ENCODE data around the gene KHDC4. TPM values are rescaled to one million over a fixed set of nuclear protein-coding genes. Genes with fewer than 3 reads are reported as not detected.

Gene KHDC4
- polyA plus RNA-seq, 1 of the 3 experiments (the other 2 are of a cell fraction): 43.1 TPM

DNA sequence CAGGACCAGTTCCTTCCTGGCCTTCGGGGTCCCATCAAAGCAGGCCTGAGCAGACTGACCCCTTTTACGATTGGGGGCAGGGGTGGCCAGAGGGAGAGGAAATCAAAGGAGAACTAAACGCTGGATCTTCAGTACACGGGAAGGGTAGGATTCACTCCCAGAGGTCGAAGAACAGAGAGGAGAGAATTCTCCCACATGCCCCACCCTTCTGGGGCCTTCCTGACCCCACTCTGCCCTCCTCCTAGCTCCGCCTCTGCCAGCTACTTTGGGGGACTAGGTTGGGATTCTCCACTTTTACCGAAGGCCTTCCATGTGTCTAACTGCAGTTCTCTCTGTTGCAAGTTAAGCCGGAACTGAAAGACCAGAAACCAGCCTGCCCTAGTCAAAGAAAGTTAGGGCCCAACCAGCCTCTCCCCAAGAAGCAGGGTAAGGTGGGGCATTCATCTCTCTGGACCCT lies 44.8 kb upstream of the KHDC4 start:
- Histone ChIP-seq H3K4me3 (ENCODE audit: low read depth in 2 of 2, low read length in 1 of 2) (peak overlapping the region; percentile 88 to 91), H3K27ac (ENCODE audit: low read depth in 2 of 2, low read length in 1 of 2) (peak overlapping the region; percentile 87 to 93), H3K4me2 (peak overlapping the region; percentile 88), H3K4me1 (ENCODE audit: control insufficient read depth in 1 of 2, insufficient read depth in 2 of 2, low read depth in 1 of 2, low read length in 1 of 2) (peaks cover 42 to 61% of the 10 kb centered on the region in 2 experiments), H3K9me3 (no peaks in the 10 kb centered on the region), H3K36me3 (replicated peaks in 1 of 2; ENCODE audit: control insufficient read depth in 1 of 2, insufficient read depth in 2 of 2, low read length in 1 of 2) (no peaks in the 10 kb centered on the region), H3K79me2 (ENCODE audit: insufficient read depth) (peaks cover 85% of the 10 kb centered on the region), H2AFZ (ENCODE audit: low read depth) (peak overlapping the region; percentile 50), H3F3A (replicated peaks; ENCODE audit: insufficient read depth) (peaks cover 25% of the 10 kb centered on the region), H3K9me2 (no peaks in the 10 kb centered on the region), H3K9ac (peak overlapping the region; percentile 96), H3K27me3 (ENCODE audit: insufficient read depth) (no peaks in the 10 kb centered on the region), H4K20me1 (ENCODE audit: insufficient read depth) (peaks cover 30% of the 10 kb centered on the region)
- CTCF ChIA-PET: interaction anchor here (0.7 to 4.2 kb wide), 12 partner anchors 10 to 114 kb away, joined by 3 to 44 read pairs (median 4); partner anchors contain the start of genes KHDC4 and LAMTOR2
- POLR2A ChIA-PET: interaction anchor here (0.6 to 2.5 kb wide), 4 partner anchors 10 to 236 kb away, joined by 3 to 12 read pairs (median 6); partner anchors contain the start of gene KHDC4
- no peak for DNase-seq
- no peak for TF ChIP-seq RCOR1 (IDR thresholded peaks at IDR 0.05; ENCODE audit: low read length)
- TF ChIP-seq, protein P1, sequence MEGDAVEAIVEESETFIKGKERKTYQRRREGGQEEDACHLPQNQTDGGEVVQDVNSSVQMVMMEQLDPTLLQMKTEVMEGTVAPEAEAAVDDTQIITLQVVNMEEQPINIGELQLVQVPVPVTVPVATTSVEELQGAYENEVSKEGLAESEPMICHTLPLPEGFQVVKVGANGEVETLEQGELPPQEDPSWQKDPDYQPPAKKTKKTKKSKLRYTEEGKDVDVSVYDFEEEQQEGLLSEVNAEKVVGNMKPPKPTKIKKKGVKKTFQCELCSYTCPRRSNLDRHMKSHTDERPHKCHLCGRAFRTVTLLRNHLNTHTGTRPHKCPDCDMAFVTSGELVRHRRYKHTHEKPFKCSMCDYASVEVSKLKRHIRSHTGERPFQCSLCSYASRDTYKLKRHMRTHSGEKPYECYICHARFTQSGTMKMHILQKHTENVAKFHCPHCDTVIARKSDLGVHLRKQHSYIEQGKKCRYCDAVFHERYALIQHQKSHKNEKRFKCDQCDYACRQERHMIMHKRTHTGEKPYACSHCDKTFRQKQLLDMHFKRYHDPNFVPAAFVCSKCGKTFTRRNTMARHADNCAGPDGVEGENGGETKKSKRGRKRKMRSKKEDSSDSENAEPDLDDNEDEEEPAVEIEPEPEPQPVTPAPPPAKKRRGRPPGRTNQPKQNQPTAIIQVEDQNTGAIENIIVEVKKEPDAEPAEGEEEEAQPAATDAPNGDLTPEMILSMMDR (IDR thresholded peaks at IDR 0.05): no peak
- TF ChIP-seq ELF1 (IDR thresholded peaks at IDR 0.05): no peak
- TF ChIP-seq, protein P2, sequence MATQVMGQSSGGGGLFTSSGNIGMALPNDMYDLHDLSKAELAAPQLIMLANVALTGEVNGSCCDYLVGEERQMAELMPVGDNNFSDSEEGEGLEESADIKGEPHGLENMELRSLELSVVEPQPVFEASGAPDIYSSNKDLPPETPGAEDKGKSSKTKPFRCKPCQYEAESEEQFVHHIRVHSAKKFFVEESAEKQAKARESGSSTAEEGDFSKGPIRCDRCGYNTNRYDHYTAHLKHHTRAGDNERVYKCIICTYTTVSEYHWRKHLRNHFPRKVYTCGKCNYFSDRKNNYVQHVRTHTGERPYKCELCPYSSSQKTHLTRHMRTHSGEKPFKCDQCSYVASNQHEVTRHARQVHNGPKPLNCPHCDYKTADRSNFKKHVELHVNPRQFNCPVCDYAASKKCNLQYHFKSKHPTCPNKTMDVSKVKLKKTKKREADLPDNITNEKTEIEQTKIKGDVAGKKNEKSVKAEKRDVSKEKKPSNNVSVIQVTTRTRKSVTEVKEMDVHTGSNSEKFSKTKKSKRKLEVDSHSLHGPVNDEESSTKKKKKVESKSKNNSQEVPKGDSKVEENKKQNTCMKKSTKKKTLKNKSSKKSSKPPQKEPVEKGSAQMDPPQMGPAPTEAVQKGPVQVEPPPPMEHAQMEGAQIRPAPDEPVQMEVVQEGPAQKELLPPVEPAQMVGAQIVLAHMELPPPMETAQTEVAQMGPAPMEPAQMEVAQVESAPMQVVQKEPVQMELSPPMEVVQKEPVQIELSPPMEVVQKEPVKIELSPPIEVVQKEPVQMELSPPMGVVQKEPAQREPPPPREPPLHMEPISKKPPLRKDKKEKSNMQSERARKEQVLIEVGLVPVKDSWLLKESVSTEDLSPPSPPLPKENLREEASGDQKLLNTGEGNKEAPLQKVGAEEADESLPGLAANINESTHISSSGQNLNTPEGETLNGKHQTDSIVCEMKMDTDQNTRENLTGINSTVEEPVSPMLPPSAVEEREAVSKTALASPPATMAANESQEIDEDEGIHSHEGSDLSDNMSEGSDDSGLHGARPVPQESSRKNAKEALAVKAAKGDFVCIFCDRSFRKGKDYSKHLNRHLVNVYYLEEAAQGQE (IDR thresholded peaks at IDR 0.05; ENCODE audit: low read depth, low read length): 0 out of 2 replicates have a peak, but pooled peaks have one; percentile 16
- no peak for TF ChIP-seq CHD2 (IDR thresholded peaks at IDR 0.05; ENCODE audit: low read length, partially characterized antibody)
- TF ChIP-seq MXI1 (IDR thresholded peaks at IDR 0.05; ENCODE audit: low read depth, low read length): no peak
- WGBS (ENCODE audit: low lambda C conversion rate): 31% methylated on average over 8 of the region's 8 CpGs

DNA sequence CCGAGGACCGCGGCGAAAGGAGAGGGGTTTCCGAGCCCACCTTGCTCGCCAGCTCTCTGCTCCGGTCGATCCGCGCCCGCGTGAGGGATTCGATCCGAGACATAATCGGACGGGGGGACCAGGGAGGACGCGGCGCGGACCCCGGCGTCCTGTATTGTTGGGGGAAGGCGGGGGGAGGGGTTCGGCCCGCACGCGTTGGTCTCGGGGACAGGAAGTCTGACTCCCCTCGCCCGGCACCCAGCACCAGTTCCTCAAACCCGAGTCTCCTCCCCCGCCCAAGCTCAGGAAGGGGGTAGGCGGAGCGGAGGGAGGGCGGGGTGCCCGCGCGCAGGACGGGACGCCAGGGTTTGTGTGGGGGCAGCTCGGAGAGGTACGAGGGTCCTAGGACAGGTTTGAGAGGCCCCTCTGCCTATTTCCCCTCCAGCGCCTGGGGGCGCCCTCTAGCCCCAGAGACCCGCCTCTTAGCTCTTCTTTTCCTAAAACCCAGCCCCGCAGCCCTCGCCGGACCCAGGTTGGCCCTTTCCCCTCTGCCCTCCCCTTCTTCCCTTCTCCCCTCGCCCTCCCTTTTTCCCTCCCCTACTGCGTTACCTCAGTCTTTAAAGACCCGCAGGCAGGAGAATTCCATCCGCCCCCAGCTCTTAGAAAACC lies 44.2 kb upstream of the KHDC4 start, which contains the start of gene ARHGEF2:
TSS of gene ARHGEF2 (minus strand) at position 223 of the 648 bp plus-strand sequence. CDS start at position 103, 120 bp downstream.
- peak within 1 kb of the TSS; percentile 87 to 93 for H3K27ac ChIP-seq (ENCODE audit: low read depth in 2 of 2, low read length in 1 of 2)
- H3K36me3 ChIP-seq (replicated peaks in 1 of 2; ENCODE audit: control insufficient read depth in 1 of 2, insufficient read depth in 2 of 2, low read length in 1 of 2): no peaks in the 10 kb centered on the region
- no peaks in the 10 kb centered on the region for H3K9me3 ChIP-seq
- H2AFZ ChIP-seq (ENCODE audit: low read depth): peak within 1 kb of the TSS; percentile 50
- H4K20me1 ChIP-seq (ENCODE audit: insufficient read depth): peaks cover 36% of the 10 kb centered on the region
- peaks cover 42 to 57% of the 10 kb centered on the region in 2 experiments for H3K4me1 ChIP-seq (ENCODE audit: control insufficient read depth in 1 of 2, insufficient read depth in 2 of 2, low read depth in 1 of 2, low read length in 1 of 2)
- peak; percentile 91 for DNase-seq
- WGBS (ENCODE audit: low lambda C conversion rate): 1% methylated on average over 26 of the region's 52 CpGs
- peaks cover 25% of the 10 kb centered on the region for H3F3A ChIP-seq (replicated peaks; ENCODE audit: insufficient read depth)
- no peaks in the 10 kb centered on the region for H3K27me3 ChIP-seq (ENCODE audit: insufficient read depth)
- CTCF ChIA-PET: interaction anchor here (0.7 to 4.2 kb wide), 12 partner anchors 9 to 113 kb away, joined by 3 to 44 read pairs (median 4); partner anchors contain the start of genes KHDC4 and LAMTOR2
- no peaks in the 10 kb centered on the region for H3K9me2 ChIP-seq
- peak within 1 kb of the TSS; percentile 88 for H3K4me2 ChIP-seq
- H3K9ac ChIP-seq: peak within 1 kb of the TSS; percentile 96
- H3K79me2 ChIP-seq (ENCODE audit: insufficient read depth): peaks cover 91% of the 10 kb centered on the region
- POLR2A ChIA-PET: interaction anchor here (0.6 to 2.5 kb wide), 5 partner anchors 10 to 236 kb away, joined by 3 to 12 read pairs (median 4); partner anchors contain the start of gene KHDC4
- H3K4me3 ChIP-seq (ENCODE audit: low read depth in 2 of 2, low read length in 1 of 2): peak within 1 kb of the TSS; percentile 88 to 91
- TF ChIP-seq ELF1 (IDR thresholded peaks at IDR 0.05) (0 out of 2 replicates have a peak, but pooled peaks have one; percentile 45), GATA2 (CRISPR knock-in tag; IDR thresholded peaks at IDR 0.05) (no peak), CHD2 (IDR thresholded peaks at IDR 0.05; ENCODE audit: low read length, partially characterized antibody) (peak; percentile 36), GABPA (IDR thresholded peaks at IDR 0.05; ENCODE audit: low read depth) (peak; percentile 46), POLR2AphosphoS5 (IDR thresholded peaks at IDR 0.05; ENCODE audit: low read depth, low read length) (no peak; the same call in none of the 2 replicates), TAF1 (IDR thresholded peaks at IDR 0.05; ENCODE audit: borderline replicate concordance, low read depth, low read length) (peak; percentile 56), RAD21 (IDR thresholded peaks at IDR 0.05; ENCODE audit: low read length) (0 out of 2 replicates have a peak, but pooled peaks have one; percentile 7), SMC3 (IDR thresholded peaks at IDR 0.05; ENCODE audit: low read depth, low read length) (no peak), MXI1 (IDR thresholded peaks at IDR 0.05; ENCODE audit: low read depth, low read length) (0 out of 2 replicates have a peak, but pooled peaks have one; percentile 39)
- TF ChIP-seq, protein P3, sequence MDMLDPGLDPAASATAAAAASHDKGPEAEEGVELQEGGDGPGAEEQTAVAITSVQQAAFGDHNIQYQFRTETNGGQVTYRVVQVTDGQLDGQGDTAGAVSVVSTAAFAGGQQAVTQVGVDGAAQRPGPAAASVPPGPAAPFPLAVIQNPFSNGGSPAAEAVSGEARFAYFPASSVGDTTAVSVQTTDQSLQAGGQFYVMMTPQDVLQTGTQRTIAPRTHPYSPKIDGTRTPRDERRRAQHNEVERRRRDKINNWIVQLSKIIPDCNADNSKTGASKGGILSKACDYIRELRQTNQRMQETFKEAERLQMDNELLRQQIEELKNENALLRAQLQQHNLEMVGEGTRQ (IDR thresholded peaks at IDR 0.05; ENCODE audit: borderline replicate concordance, low read depth, low read length): no peak
- TF ChIP-seq, protein P4, sequence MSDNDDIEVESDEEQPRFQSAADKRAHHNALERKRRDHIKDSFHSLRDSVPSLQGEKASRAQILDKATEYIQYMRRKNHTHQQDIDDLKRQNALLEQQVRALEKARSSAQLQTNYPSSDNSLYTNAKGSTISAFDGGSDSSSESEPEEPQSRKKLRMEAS (IDR thresholded peaks at IDR 0.05; ENCODE audit: low read depth): peak; percentile 62; the same call in 1 of the 2 replicates
- TF ChIP-seq, protein P5, sequence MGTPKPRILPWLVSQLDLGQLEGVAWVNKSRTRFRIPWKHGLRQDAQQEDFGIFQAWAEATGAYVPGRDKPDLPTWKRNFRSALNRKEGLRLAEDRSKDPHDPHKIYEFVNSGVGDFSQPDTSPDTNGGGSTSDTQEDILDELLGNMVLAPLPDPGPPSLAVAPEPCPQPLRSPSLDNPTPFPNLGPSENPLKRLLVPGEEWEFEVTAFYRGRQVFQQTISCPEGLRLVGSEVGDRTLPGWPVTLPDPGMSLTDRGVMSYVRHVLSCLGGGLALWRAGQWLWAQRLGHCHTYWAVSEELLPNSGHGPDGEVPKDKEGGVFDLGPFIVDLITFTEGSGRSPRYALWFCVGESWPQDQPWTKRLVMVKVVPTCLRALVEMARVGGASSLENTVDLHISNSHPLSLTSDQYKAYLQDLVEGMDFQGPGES (IDR thresholded peaks at IDR 0.05; ENCODE audit: low read depth, low read length): no peak
